ENCODE measurements around the gene TNS3.

- TF ChIP-seq YY1 (IDR thresholded peaks at IDR 0.05; ENCODE audit: low read depth): no peak
- no peak for TF ChIP-seq POLR2AphosphoS5 (IDR thresholded peaks at IDR 0.05; ENCODE audit: low read depth, low read length)
- no peak for TF ChIP-seq EZH2phosphoT487 (IDR thresholded peaks at IDR 0.05; ENCODE audit: borderline replicate concordance, low read depth)
- TF ChIP-seq SMC3 (IDR thresholded peaks at IDR 0.05; ENCODE audit: low read depth, low read length): no peak
Measured at GRCh38 chr7:47516985-47517600, 64.8 kb downstream of the TNS3 start.

Measured in SK-N-SH (cell line).